Subcutaneous adipose tissue (tissue), 4 donors: ENCODE data around the gene CEP76. TPM values are rescaled to one million over a fixed set of nuclear protein-coding genes. Genes with fewer than 3 reads are reported as not detected.

ENCODE experiments used
- total RNA-seq, 4 donors: library from RNA; depleted of rRNA; stranded (reverse); fragments of >200 nt; gene quantifications; one replicate each; pipeline ENCODE4 v1.1.0, GENCODE V29; 2016
- TF ChIP-seq, protein P1 (sequence below): fragments of 450-650 bp; IDR thresholded peaks from one replicate; pipeline ENCODE4 v1.5.1; 2016; ENCODE audit warnings: low read depth, mild to moderate bottlenecking, control low read depth, antibody characterized with exemption, moderate library complexity

CEP76 gene, protein sequence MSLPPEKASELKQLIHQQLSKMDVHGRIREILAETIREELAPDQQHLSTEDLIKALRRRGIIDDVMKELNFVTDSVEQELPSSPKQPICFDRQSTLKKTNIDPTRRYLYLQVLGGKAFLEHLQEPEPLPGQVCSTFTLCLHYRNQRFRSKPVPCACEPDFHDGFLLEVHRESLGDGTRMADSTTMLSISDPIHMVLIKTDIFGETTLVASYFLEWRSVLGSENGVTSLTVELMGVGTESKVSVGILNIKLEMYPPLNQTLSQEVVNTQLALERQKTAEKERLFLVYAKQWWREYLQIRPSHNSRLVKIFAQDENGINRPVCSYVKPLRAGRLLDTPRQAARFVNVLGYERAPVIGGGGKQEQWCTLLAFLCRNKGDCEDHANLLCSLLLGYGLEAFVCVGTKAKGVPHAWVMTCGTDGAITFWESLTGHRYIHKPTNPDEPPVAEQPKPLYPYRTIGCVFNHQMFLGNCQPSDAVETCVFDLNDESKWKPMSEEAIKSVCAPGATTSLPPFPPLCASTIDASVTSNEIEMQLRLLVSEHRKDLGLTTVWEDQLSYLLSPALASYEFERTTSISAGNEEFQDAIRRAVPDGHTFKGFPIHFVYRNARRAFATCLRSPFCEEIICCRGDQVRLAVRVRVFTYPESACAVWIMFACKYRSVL
- 10 to 100 TPM in 1 of 4 donors, 1 to 10 TPM in 3; 5.1 to 13.0 (median 6.5) TPM for total RNA-seq

DNA sequence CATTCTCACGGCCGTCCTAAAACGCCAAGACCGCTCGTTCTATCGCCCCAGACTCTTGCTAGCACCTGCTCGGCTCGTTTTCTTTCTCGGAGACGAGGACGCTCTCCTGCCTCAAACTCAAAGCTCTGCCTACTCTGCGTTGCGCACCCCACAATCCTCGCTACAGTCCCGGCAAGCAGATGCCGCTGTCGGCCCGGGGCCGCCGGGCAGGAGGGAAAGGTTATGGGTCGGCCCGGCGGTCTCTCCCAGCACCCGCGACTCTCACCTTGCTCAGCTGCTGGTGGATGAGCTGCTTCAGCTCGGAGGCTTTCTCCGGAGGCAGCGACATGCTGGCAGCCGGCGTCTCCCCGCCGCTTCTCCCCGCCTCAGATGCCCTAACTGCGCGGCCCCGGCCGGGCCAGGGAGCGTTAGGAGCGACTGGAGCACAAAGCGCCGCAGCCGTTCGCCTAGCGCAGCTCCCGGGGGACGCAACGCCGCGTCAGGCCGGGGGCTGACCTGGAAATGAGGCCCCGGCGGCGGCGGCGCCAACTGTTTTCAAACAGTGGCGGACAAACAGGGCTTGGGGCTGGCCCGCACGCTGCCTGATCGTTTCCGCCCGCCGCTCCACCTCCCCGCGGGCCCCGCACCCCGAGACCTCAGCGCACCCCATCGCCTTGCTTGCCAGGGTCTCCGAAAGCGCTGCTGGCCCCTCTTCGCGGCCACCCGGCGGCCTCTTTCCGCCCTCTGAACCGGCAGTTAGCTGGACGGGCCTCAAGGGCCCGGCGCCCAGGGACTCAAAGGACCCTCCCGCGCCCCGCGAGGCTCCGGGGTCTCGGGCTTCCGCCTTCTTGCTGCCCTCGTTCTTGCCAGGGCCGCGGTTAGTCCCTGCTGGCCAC is at the start of gene CEP76, which contains the start of gene PSMG2:
Gene CEP76, minus strand, starts transcription at position 503 of the 875 bp plus-strand sequence. Its CDS starts 175 bp downstream, at position 328.
Gene PSMG2, plus strand, starts transcription at position 822 of the 875 bp plus-strand sequence. CDS start 66 bp downstream, outside the sequence.
- TF ChIP-seq, protein P1, sequence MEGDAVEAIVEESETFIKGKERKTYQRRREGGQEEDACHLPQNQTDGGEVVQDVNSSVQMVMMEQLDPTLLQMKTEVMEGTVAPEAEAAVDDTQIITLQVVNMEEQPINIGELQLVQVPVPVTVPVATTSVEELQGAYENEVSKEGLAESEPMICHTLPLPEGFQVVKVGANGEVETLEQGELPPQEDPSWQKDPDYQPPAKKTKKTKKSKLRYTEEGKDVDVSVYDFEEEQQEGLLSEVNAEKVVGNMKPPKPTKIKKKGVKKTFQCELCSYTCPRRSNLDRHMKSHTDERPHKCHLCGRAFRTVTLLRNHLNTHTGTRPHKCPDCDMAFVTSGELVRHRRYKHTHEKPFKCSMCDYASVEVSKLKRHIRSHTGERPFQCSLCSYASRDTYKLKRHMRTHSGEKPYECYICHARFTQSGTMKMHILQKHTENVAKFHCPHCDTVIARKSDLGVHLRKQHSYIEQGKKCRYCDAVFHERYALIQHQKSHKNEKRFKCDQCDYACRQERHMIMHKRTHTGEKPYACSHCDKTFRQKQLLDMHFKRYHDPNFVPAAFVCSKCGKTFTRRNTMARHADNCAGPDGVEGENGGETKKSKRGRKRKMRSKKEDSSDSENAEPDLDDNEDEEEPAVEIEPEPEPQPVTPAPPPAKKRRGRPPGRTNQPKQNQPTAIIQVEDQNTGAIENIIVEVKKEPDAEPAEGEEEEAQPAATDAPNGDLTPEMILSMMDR: no peak

DNA sequence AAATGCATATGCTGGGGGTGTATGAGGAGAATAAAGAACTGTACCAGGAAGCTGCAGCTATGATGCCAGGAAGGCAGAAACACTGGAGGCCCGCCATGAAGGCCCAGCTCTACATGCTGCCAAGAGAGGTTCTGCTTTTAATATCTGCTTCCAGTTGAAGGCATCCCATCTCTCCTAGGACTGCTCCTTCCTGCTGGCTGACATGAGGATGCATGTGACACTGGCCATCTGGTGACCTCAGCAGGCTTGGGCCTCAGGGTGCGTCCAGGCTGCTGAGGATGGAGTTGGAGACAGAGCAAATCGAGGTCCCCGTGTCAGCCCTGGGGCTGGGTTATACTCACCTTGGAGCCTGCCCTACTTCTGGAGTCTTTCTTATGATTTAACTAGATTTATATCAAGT is 49.4 kb upstream of the CEP76 start:
- TF ChIP-seq, protein P1: no peak

DNA sequence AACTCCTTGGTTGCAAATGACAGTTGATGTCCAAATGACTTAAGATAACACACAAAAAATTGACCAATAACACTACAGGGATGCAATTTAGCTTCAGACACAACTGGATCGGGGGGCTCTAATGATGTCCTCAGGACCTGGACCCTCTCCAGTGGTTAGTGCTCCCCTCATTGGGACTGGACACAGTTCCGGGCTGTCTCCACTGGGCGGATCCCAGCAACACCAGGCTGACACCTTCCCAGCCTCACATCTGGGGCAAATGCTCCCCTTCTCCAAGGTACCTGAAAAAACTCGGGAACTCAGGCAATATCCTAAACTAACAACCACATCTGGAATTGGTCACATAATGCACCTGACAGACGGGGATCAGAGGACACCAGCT is 49.0 kb upstream of the CEP76 start:
- TF ChIP-seq, protein P1: no peak

DNA sequence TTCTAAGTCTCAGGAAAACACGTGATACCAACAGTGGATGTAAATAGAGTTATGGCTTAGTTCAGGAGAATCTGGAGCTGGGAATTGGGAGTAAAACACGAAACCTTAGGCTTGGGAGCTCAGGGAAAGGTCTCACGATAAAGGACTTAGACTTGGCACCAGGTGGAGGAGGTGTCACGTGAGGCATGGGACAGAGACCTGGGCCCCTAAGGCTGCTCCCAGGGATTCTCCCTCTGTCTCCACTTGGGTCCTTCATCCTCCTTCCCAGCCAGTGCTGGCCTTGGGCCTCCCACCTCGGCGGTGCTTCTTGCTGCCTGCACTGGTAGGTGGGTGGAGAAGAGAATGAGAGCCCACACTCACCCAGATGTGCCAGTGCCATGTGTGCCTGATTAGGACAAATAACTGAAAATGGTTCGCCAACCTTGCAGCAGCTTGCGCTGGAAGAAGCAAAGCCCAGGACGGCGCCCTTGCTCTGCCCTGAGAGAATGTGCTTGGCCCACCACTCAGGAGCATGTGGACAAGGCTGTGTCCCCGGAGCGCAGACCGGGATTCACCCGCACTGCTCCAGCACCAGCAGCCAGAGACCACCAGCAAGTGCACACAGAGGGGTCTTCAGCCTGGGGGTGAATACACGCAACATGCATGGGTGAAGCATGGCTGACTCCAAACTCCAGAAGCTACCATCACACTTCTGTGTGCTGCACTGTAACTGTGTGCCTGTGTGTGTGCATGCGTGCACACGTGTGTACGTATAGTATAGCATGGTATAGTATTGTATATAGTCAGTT is 48.4 kb upstream of the CEP76 start:
- TF ChIP-seq, protein P1: no peak

DNA sequence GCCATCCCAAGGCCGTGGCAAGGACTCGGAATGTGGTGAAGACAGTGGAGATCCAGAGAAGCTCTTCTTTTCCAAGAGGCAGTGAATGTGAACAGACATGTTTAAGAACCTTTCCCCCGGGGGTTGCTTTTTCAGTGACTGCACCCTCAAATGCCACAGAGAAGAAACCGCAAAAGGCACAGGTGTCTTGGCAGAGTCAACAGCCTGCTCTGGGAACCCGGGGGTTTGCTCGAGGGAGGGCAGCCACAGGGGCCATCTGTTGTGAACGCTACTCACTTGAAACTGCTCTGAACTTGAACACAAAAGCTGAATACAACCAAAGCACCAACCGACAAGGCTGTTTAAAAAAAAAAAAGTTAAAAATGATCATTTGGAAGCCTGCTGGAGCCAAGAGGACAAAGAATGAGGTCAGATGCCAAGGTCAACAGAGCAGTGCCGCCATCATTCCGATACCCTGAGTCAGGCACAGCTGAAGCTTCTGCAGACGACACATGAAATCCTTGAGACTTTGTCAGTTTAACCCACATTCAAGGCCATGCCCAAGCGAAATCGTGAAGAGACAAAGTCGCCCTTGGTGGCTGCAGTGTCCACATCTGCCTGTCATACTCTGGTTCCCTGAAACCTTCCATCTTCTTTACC is 47.7 kb upstream of the CEP76 start:
- TF ChIP-seq, protein P1: no peak

DNA sequence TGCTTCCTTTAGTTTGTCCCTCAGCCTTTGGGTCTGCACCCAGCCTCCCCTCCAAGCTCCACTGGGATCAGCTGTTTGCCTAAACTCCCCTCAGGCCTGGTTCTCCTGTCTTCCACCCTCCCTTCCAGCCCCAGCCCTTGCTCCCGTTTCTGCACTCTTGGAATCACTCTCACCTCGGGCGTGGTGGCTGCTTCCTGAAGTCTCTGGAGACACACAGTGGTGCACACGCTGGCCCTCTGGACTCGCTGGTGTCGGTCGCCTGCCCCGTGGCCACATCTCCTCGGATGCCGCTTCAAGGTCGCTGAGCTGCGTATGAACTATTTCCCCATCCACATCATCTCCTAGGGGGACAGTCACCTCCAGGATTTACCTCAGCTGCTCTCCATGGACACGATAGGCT is 46.6 kb upstream of the CEP76 start:
- TF ChIP-seq, protein P1: no peak
